GM12878 (cell line): ENCODE measurements around the gene DCAF17. TPM values are rescaled to one million over a fixed set of nuclear protein-coding genes. Genes with fewer than 3 reads are reported as not detected.

ENCODE experiments used
- ATAC-seq: fragments of 200-7000 bp; cut with Tn5 transposase; 3 replicates; pipeline ENCODE4 v1.9.1; 2020; ENCODE audit warnings: mild to moderate bottlenecking, moderate library complexity
- BruUV-seq: library from RNA; stranded (reverse); fragments of 400-500 nt; replicated peaks from 2 replicates; lab custom pipeline; 2021; lab: Mats Ljungman, UMichigan
- CTCF ChIA-PET: fragments of 300-600 bp; sonication (Branson Sonifier 250); formaldehyde crosslinking; extraction: SDS; loops from one replicate; lab custom pipeline; 2021; ENCODE audit warnings: inconsistent platforms; lab: Yijun Ruan, JAX
- POLR2A ChIA-PET: fragments of 350-600 bp; formaldehyde crosslinking; extraction: SDS; loops from one replicate; lab custom pipeline; 2021; ENCODE audit warnings: inconsistent platforms; lab: Charles Lee
- RAD21 ChIA-PET: fragments of 300-600 bp; sonication (Branson Sonifier 250); formaldehyde crosslinking; loops from one replicate; lab custom pipeline; 2023; ENCODE audit warnings: antibody characterized with exemption; ENCODE audit not compliant: unreplicated experiment; lab: Charles Lee
- SMC1A ChIA-PET: fragments of 300-600 bp; sonication (Branson Sonifier 250); formaldehyde crosslinking; loops from one replicate; lab custom pipeline; 2023; ENCODE audit not compliant: unreplicated experiment, uncharacterized antibody; lab: Charles Lee
- DNase-seq: peaks from one replicate; pipeline ENCODE4 v3.0.0-alpha.2; 2011; ENCODE audit warnings: low read depth, low spot score
- FAIRE-seq: peaks from 3 replicates; lab custom pipeline; 2011; peaks lifted over from hg19 to GRCh38; lab: Jason Lieb, UNC
- H2AFZ ChIP-seq: 2 replicates; pipeline ENCODE4 v1.6.0; 2011; ENCODE audit warnings: low read depth, low read length, control low read depth; ENCODE audit not compliant: control insufficient read depth
- H3K27ac ChIP-seq: 2 replicates; pipeline ENCODE4 v1.5.1; 2011; ENCODE audit warnings: control low read depth; ENCODE audit not compliant: control insufficient read depth, insufficient read depth
- H3K27me3 ChIP-seq, 2 experiments: replicated peaks in 1 of 2; 2 replicates each; pipeline versions ENCODE4 v1.6.0 to v1.6.1; 2011; ENCODE audit warnings: low read length in 1 of 2; ENCODE audit not compliant: control insufficient read depth in 2 of 2, insufficient read depth in 2 of 2
- H3K36me3 ChIP-seq, 2 experiments: 2 replicates each; pipeline ENCODE4 v1.5.1; 2011; ENCODE audit warnings: low read length in 1 of 2; ENCODE audit not compliant: control insufficient read depth in 2 of 2, insufficient read depth in 2 of 2
- H3K4me1 ChIP-seq: 2 replicates; pipeline ENCODE4 v1.6.1; 2011; ENCODE audit warnings: mild to moderate bottlenecking, low read length, moderate library complexity, mixed read lengths; ENCODE audit not compliant: control insufficient read depth, insufficient read depth
- H3K4me2 ChIP-seq: 2 replicates; pipeline ENCODE4 v1.6.0; 2011; ENCODE audit warnings: control low read depth; ENCODE audit not compliant: control insufficient read depth, insufficient read depth
- H3K4me3 ChIP-seq: fragments of 200-600 bp; sonication (generic); 2 replicates; pipeline ENCODE4 v1.5.1; 2016
- H3K79me2 ChIP-seq: 2 replicates; pipeline ENCODE4 v1.6.0; 2011; ENCODE audit warnings: low read length; ENCODE audit not compliant: control insufficient read depth, insufficient read depth
- H3K9ac ChIP-seq: 2 replicates; pipeline ENCODE4 v1.8.0; 2011; ENCODE audit warnings: low read length, control low read depth, mixed read lengths; ENCODE audit not compliant: control insufficient read depth, insufficient read depth
- H3K9me3 ChIP-seq: replicated peaks from 3 replicates; pipeline ENCODE4 v1.5.1; 2011; ENCODE audit warnings: mild to moderate bottlenecking, low read length; ENCODE audit not compliant: control insufficient read depth, insufficient read depth
- H4K20me1 ChIP-seq: 2 replicates; pipeline ENCODE4 v1.6.0; 2011; ENCODE audit not compliant: control insufficient read depth, insufficient read depth
- CREM ChIP-seq: IDR thresholded peaks from 2 replicates; pipeline ENCODE4 v1.6.1; 2014; ENCODE audit warnings: antibody characterized with exemption, low read depth
- EP300 ChIP-seq, 2 experiments: fragments of 150-350 bp in 1 of 2; IDR thresholded peaks; 2 replicates each; pipeline ENCODE4 v1.6.1; 2011 to 2012; ENCODE audit warnings: low read depth in 2 of 2, low read length in 2 of 2, borderline replicate concordance in 1 of 2, improper control_type of control experiment in 1 of 2, inconsistent platforms in 1 of 2; ENCODE audit not compliant: control insufficient read depth in 1 of 2
- FOS ChIP-seq: IDR thresholded peaks from 3 replicates; pipeline ENCODE4 v1.6.1; 2011; ENCODE audit warnings: borderline replicate concordance; ENCODE audit not compliant: insufficient read length; ENCODE audit errors: extremely low read depth
- NKRF ChIP-seq: fragments of 450-650 bp; conservative IDR thresholded peaks from 2 replicates; pipeline ENCODE4 v1.6.1; 2017; ENCODE audit warnings: mild to moderate bottlenecking, moderate library complexity
- RAD51 ChIP-seq: fragments of 450-650 bp; IDR thresholded peaks from 2 replicates; pipeline ENCODE4 v1.6.1; 2016; ENCODE audit warnings: moderate library complexity, mild to moderate bottlenecking, inconsistent platforms
- STAT1 ChIP-seq: fragments of 450-650 bp; conservative IDR thresholded peaks from 2 replicates; pipeline ENCODE4 v1.6.1; 2014; ENCODE audit warnings: antibody characterized with exemption, mild to moderate bottlenecking
- SUZ12 ChIP-seq: fragments of 200-600 bp; sonication (generic); IDR thresholded peaks from one replicate; pipeline ENCODE4 v1.6.1; 2018; ENCODE audit warnings: antibody characterized with exemption, mild to moderate bottlenecking; ENCODE audit not compliant: unreplicated experiment
- WRNIP1 ChIP-seq: IDR thresholded peaks from 2 replicates; pipeline ENCODE4 v1.6.1; 2011; ENCODE audit warnings: low read depth, low read length, improper control_type of control experiment, borderline replicate concordance
- ZBTB11 ChIP-seq: fragments of 450-650 bp; formaldehyde crosslinking; IDR thresholded peaks from 2 replicates; pipeline ENCODE4 v1.5.0; 2022; ENCODE audit warnings: mild to moderate bottlenecking, missing genetic modification characterization
- ZSCAN29 ChIP-seq: fragments of 450-650 bp; IDR thresholded peaks from 2 replicates; pipeline ENCODE4 v1.6.1; 2017; ENCODE audit warnings: mild to moderate bottlenecking, moderate library complexity
- ZZZ3 ChIP-seq: IDR thresholded peaks from 2 replicates; pipeline ENCODE4 v1.6.1; 2011; ENCODE audit warnings: low read depth; ENCODE audit not compliant: control insufficient read depth, insufficient read length
- WGBS: methylation state at CpG from one replicate; pipeline ENCODE4 v1.1.6; 2016; ENCODE audit warnings: low lambda C conversion rate; ENCODE audit not compliant: insufficient replicate concordance, insufficient coverage; ENCODE audit errors: missing lambda C conversion rate; 5-methylcytosine and 5-hydroxymethylcytosine counted together
- in situ Hi-C: fragments of 300-500 bp; cut with MboI; formaldehyde crosslinking; loops from 9 replicates; pipeline ENCODE4 v1.14.3; 2018; ENCODE audit warnings: mixed read lengths
- intact Hi-C: fragments of 100-400 bp; cut with micrococcal nuclease; formaldehyde crosslinking; loops from one replicate; pipeline ENCODE4 v1.14.2; 2022; ENCODE audit not compliant: unreplicated experiment
- polyA plus RNA-seq, 11 experiments: library from polyadenylated mRNA; depleted of rRNA in 4 of 11; unstranded in 6 of 11; stranded (reverse) in 5 of 11; fragments of >200 nt; fragmentation: Nextera tagmentation in 4 of 11; fragmentation: Illumina TruSeq in 1 of 11; extraction: Ambion mirVana in 4 of 11; extraction: Trizol in 1 of 11; gene quantifications; 1 replicate in 1 of 11; 2 replicates in 10 of 11; pipeline versions ENCODE4 v1.2.1 to v1.2.3, GENCODE V29; 2011 to 2016; ENCODE audit warnings: inconsistent platforms in 2 of 11, missing spikeins in 2 of 11, low read depth in 1 of 11
- total RNA-seq, 4 experiments: library from RNA; depleted of rRNA in 3 of 4; stranded (reverse); fragments of >200 nt in 3 of 4; fragmentation: Illumina TruSeq in 1 of 4; extraction: Trizol in 1 of 4; gene quantifications; 2 replicates each; pipeline versions ENCODE4 v1.2.1 to v1.2.3, GENCODE V29; 2013 to 2021

DCAF17 gene
- total and polyA plus RNA-seq, 10 of the 15 experiments (the other 5 are each of a cell fraction or from before 2014, with no cell fraction given), result 5.2 to 32.9 (median 23.4) TPM

- Histone ChIP-seq H3K4me3 (no peak overlapping the region), H3K27me3 (no peaks in the 10 kb centered on the region), H3K9me3 (no peaks in the 10 kb centered on the region; the same call in 2 of the 3 replicates), H3K27ac (no peak overlapping the region), H3K4me2 (no peak overlapping the region), H3K36me3 (no peaks in the 10 kb centered on the region), H3K79me2 (no peaks in the 10 kb centered on the region), H3K9ac (no peak overlapping the region), H3K4me1 (peaks cover 25% of the 10 kb centered on the region), H4K20me1 (no peaks in the 10 kb centered on the region), H2AFZ (no peak overlapping the region)
- in situ Hi-C loops, result no loop called here
- DNase-seq (no peak), FAIRE-seq (no peak), ATAC-seq (no peak)
- no TSS peak for BruUV-seq
- intact Hi-C loops, result no loop called here
- ChIA-PET CTCF (interaction anchor here (0.8 kb wide), 1 partner anchor 8 kb away, joined by 3 read pairs; no protein-coding TSS in a partner anchor), POLR2A (interaction anchor here (0.6 to 1.3 kb wide), 3 partner anchors 8 to 30 kb away, joined by 4 to 9 read pairs (median 4); no protein-coding TSS in a partner anchor), RAD21 (no interaction called here), SMC1A (interaction anchor here (0.7 to 2.5 kb wide), 7 partner anchors 9 to 205 kb away, joined by 3 to 7 read pairs (median 5); no protein-coding TSS in a partner anchor)
- WGBS, result 95% methylated on average over 3 of the region's 3 CpGs
- TF ChIP-seq CREM (no peak), ZSCAN29 (no peak), ZZZ3 (no peak), ZBTB11 (CRISPR knock-in tag) (no peak), RAD51 (no peak), NKRF (no peak), WRNIP1 (no peak), EP300 (IDR thresholded peaks at IDR 0.05; ENCODE audit: borderline replicate concordance in 1 of 2, control insufficient read depth in 1 of 2, low read depth in 2 of 2, low read length in 2 of 2) (no peak), SUZ12 (no peak), STAT1 (no peak), FOS (no peak)
These were observed 81.0 kb downstream of the DCAF17 start for GRCh38 chr2:171514908-171515582.
